HL-60 (cell line): ENCODE data around the gene IL17C.

Source experiments
- CTCF ChIP-seq: IDR thresholded peaks from one replicate; pipeline ENCODE4 v1.5.1; 2011; ENCODE audit warnings: low read length, control low read depth, inconsistent platforms; ENCODE audit not compliant: insufficient read depth
- GABPA ChIP-seq: IDR thresholded peaks from 2 replicates; pipeline ENCODE4 v1.6.1; 2012; ENCODE audit warnings: low read depth
- POLR2AphosphoS5 ChIP-seq: IDR thresholded peaks from 2 replicates; pipeline ENCODE4 v1.6.1; 2012; ENCODE audit warnings: low read depth
- SPI1 ChIP-seq: IDR thresholded peaks from 2 replicates; pipeline ENCODE4 v1.6.1; 2012; ENCODE audit warnings: low read depth, mild to moderate bottlenecking, borderline replicate concordance
- TF ChIP-seq, protein P1 (sequence below): IDR thresholded peaks from 2 replicates; pipeline ENCODE4 v1.6.1; 2012; ENCODE audit warnings: low read depth; ENCODE audit not compliant: insufficient replicate concordance

GRCh38 chr16:88606148-88606757, 32.1 kb upstream of the IL17C start:
- TF ChIP-seq CTCF (no peak), POLR2AphosphoS5 (no peak), GABPA (no peak), SPI1 (no peak)
- TF ChIP-seq, protein P1, sequence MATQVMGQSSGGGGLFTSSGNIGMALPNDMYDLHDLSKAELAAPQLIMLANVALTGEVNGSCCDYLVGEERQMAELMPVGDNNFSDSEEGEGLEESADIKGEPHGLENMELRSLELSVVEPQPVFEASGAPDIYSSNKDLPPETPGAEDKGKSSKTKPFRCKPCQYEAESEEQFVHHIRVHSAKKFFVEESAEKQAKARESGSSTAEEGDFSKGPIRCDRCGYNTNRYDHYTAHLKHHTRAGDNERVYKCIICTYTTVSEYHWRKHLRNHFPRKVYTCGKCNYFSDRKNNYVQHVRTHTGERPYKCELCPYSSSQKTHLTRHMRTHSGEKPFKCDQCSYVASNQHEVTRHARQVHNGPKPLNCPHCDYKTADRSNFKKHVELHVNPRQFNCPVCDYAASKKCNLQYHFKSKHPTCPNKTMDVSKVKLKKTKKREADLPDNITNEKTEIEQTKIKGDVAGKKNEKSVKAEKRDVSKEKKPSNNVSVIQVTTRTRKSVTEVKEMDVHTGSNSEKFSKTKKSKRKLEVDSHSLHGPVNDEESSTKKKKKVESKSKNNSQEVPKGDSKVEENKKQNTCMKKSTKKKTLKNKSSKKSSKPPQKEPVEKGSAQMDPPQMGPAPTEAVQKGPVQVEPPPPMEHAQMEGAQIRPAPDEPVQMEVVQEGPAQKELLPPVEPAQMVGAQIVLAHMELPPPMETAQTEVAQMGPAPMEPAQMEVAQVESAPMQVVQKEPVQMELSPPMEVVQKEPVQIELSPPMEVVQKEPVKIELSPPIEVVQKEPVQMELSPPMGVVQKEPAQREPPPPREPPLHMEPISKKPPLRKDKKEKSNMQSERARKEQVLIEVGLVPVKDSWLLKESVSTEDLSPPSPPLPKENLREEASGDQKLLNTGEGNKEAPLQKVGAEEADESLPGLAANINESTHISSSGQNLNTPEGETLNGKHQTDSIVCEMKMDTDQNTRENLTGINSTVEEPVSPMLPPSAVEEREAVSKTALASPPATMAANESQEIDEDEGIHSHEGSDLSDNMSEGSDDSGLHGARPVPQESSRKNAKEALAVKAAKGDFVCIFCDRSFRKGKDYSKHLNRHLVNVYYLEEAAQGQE: no peak
